Inflammatory macrophage treated with lipopolysaccharide for 4 hours (primary cell): ENCODE results near the gene MOV10L1.
A peak's percentile ranks its signal among the peaks of the same experiment; 100 is the strongest.

Experiments used
- DNase-seq: peaks from one replicate; pipeline ENCODE4 v3.0.0-alpha.2; 2020

MOV10L1 gene

GRCh38 chr22:50190182-50190940 is 100.6 kb downstream of the MOV10L1 start:
- peak; percentile 81 for DNase-seq

GRCh38 chr22:50190941-50191741 is 101.3 kb downstream of the MOV10L1 start:
- peak; percentile 82 for DNase-seq

- peak; percentile 30 for DNase-seq
Measured at GRCh38 chr22:50192436-50193204, 102.8 kb downstream of the MOV10L1 start.

- DNase-seq: no peak
Measured at GRCh38 chr22:50193621-50194020, 103.8 kb downstream of the MOV10L1 start.

GRCh38 chr22:50194037-50194805 is 104.4 kb downstream of the MOV10L1 start:
- DNase-seq: no peak

GRCh38 chr22:50196256-50196655 is 106.5 kb downstream of the MOV10L1 start:
- no peak for DNase-seq

GRCh38 chr22:50197000-50197800 is 107.4 kb downstream of the MOV10L1 start:
- no peak for DNase-seq

- DNase-seq: no peak
Measured at GRCh38 chr22:50197856-50198623, 108.2 kb downstream of the MOV10L1 start.

GRCh38 chr22:50198624-50199017 is 108.8 kb downstream of the MOV10L1 start:
- no peak for DNase-seq

- no peak for DNase-seq
Measured at GRCh38 chr22:50199251-50199721, 109.5 kb downstream of the MOV10L1 start.

- no peak for DNase-seq
Measured at GRCh38 chr22:50199829-50200460, 110.1 kb downstream of the MOV10L1 start.

- peak; percentile 90 for DNase-seq
Measured at GRCh38 chr22:50200461-50201190, 110.8 kb downstream of the MOV10L1 start, which contains the start of gene SELENOO. SELENOO (plus strand) TSS chr22:50201011; CDS start chr22:50201037, 26 bp downstream.

- peak; percentile 13 for DNase-seq
Measured at GRCh38 chr22:50201191-50202129, 111.7 kb downstream of the MOV10L1 start.

- no peak for DNase-seq
Measured at GRCh38 chr22:50202130-50202666, 112.4 kb downstream of the MOV10L1 start.

GRCh38 chr22:50203288-50203687 is 113.5 kb downstream of the MOV10L1 start:
- no peak for DNase-seq

- peak; percentile 65 for DNase-seq
Measured at GRCh38 chr22:50204571-50204970, 114.8 kb downstream of the MOV10L1 start.

GRCh38 chr22:50204998-50205397 is 115.2 kb downstream of the MOV10L1 start:
- peak; percentile 47 for DNase-seq
